Effector memory CD8-positive, alpha-beta T cell (primary cell): ENCODE measurements around the gene ANKMY1.

Source experiments
- ATAC-seq: fragments of 150-1000 bp; cut with Tn5 transposase; replicated peaks from 2 replicates; pipeline ENCODE4 v1.10.0; 2021; ENCODE audit warnings: mild to moderate bottlenecking, moderate library complexity
- DNase-seq, 3 experiments: peaks; one replicate each; pipeline ENCODE4 v3.0.0; 2021
- H3K27ac Mint-ChIP-seq, 2 donors: one replicate each; pipeline ENCODE4 v1.8.0; 2022; ENCODE audit warnings: mild to moderate bottlenecking in 2 of 2, mixed read lengths in 2 of 2, moderate library complexity in 2 of 2
- H3K27me3 Mint-ChIP-seq, 2 donors: one replicate each; pipeline ENCODE4 v1.8.0; 2022; ENCODE audit warnings: mixed read lengths in 2 of 2
- H3K36me3 Mint-ChIP-seq: one replicate; pipeline ENCODE4 v1.8.0; 2022; ENCODE audit warnings: mild to moderate bottlenecking, moderate library complexity, mixed read lengths; ENCODE audit not compliant: insufficient read depth
- H3K4me1 Mint-ChIP-seq, 2 donors: one replicate each; pipeline ENCODE4 v1.8.0; 2022; ENCODE audit warnings: low read depth in 2 of 2, mixed read lengths in 2 of 2
- H3K4me3 Mint-ChIP-seq, 2 donors: one replicate each; pipeline ENCODE4 v1.8.0; 2022; ENCODE audit warnings: mild to moderate bottlenecking in 2 of 2, mixed read lengths in 2 of 2, moderate library complexity in 2 of 2
- H3K9me3 Mint-ChIP-seq, 2 donors: one replicate each; pipeline ENCODE4 v1.8.0; 2022; ENCODE audit warnings: mixed read lengths in 2 of 2

ANKMY1 gene

DNA sequence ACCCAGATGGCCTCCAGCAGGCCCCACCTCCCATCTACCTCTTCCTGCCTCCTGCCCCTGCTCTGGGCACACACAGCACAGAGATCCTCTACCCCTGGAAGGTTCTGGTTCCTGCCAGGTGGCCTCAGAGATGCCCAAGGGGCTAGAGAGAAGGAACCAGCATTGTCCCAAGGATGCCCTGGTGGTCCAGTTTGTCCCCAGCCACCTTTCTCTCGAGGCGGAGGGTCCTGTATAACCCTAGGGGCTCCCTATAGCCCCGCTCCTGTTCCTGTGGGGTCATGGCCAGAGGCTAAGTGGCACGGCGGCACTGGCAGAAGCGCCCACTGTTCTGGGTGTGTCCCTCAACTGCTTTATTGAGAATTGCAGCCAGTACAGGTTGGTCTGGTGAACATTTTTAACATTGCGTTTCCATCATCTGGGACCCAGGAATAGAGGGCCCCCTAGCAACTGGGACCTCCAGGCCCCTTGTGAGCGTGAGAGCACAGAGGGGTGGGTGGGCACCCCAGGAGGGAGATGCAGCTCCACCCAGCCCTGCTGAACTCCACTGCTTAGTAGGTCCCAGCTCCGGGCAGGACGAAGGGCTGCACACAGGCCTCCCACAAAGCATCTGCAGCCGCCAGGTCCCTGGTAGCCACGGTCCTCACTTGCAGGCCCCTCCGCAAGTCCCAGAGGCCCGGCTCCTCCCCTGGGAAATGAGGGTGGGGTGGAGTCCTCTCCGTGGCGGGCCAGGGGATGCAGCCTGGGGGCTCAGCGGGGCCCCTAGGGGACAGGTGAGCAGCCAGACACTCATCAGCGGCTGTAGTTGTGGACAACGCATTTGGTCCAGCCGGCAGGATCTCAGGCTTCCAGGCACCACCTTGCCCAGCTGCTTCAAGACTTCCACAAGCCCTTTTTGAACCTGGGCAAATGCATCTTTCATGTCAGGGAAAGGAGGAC lies 89.2 kb downstream of the ANKMY1 start:
- H3K4me3 Mint-ChIP-seq = no peak overlapping the region
- H3K4me1 Mint-ChIP-seq = peaks cover 0 to 1% of the 10 kb centered on the region in 2 donors
- H3K36me3 Mint-ChIP-seq = peaks cover 6% of the 10 kb centered on the region
- H3K9me3 Mint-ChIP-seq = peaks cover 0 to 6% of the 10 kb centered on the region in 2 donors
- H3K27ac Mint-ChIP-seq = no peak overlapping the region
- DNase-seq (no peak), ATAC-seq (no peak)
- H3K27me3 Mint-ChIP-seq = no peaks in the 10 kb centered on the region

DNA sequence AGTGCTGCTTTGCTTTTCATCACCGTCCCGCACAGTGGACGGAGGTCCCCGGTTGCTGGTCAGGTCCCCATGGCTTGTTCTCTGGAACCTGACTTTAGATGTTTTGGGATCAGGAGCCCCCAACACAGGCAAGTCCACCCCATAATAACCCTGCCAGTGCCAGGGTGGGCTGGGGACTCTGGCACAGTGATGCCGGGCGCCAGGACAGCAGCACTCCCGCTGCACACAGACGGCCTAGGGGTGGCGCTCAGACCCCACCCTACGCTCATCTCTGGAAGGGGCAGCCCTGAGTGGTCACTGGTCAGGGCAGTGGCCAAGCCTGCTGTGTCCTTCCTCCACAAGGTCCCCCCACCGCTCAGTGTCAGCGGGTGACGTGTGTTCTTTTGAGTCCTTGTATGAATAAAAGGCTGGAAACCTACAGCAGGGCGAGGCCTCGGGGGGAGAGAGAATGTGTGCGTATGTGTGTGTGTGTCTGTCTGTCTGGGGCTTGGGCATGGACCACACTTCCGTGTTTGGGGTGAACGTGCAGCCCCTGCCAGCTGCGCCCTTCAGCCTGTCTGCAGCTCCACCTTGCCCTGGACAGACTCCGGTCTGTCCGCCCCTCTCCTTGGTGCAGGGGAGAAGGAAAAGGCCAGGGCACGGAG lies 90.0 kb downstream of the ANKMY1 start:
- no peak for ATAC-seq
- peaks cover 0 to 1% of the 10 kb centered on the region in 2 donors for H3K4me1 Mint-ChIP-seq

DNA sequence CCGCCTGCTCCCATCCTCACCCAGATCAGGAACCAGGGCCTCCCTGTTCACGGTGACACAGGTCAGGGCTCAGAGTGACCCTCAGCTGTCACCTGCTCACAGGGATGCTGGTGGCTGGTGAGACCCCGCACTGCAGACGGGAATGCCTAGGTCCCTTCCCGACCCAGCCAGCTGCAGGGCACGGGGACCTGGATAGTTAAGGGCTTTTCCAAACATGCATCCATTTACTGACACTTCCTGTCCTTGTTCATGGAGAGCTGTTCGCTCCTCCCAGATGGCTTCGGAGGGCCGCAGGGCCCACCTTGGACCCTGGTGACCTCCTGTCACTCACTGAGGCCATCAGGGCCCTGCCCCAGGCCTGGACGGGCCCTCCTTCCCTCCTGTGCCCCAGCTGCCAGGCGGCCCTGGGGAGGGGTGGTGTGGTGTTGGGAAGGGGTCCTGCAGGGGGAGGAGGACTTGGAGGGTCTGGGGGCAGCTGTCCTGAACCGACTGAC lies 90.6 kb downstream of the ANKMY1 start:
- Mint-ChIP-seq H3K36me3 (peaks cover 6% of the 10 kb centered on the region), H3K4me1 (peaks cover 0 to 1% of the 10 kb centered on the region in 2 donors), H3K27me3 (no peaks in the 10 kb centered on the region), H3K4me3 (no peak overlapping the region), H3K27ac (no peak overlapping the region), H3K9me3 (no peaks in the 10 kb centered on the region)
- DNase-seq (no peak), ATAC-seq (no peak)

More for the DNA sequence above, 90.0 kb downstream of the ANKMY1 start:
- Mint-ChIP-seq H3K36me3 (peaks cover 6% of the 10 kb centered on the region), H3K27ac (no peak overlapping the region), H3K27me3 (no peaks in the 10 kb centered on the region), H3K4me3 (no peak overlapping the region), H3K9me3 (no peaks in the 10 kb centered on the region)
- peak in 2 of 3 experiments; percentile 0 for DNase-seq

DNA sequence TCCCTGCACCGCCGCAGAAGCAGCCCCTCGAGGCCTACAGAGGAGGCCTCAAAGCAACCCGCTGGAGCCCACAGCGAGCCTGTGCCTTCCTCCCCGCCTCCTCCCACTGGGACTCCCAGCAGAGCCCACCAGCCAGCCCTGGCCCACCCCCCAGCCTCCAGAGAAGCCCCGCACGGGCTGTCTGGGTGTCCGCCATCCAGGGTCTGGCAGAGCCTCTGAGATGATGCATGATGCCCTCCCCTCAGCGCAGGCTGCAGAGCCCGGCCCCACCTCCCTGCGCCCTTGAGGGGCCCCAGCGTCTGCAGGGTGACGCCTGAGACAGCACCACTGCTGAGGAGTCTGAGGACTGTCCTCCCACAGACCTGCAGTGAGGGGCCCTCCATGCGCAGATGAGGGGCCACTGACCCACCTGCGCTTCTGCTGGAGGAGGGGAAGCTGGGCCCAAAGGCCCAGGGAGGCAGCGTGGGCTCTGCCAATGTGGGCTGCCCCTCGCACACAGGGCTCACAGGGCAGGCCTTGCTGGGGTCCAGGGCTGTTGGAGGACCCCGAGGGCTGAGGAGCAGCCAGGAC lies 91.1 kb downstream of the ANKMY1 start:
- Mint-ChIP-seq H3K36me3 (peaks cover 6% of the 10 kb centered on the region), H3K4me1 (peaks cover 0 to 1% of the 10 kb centered on the region in 2 donors), H3K27ac (no peak overlapping the region), H3K27me3 (no peaks in the 10 kb centered on the region), H3K4me3 (no peak overlapping the region), H3K9me3 (no peaks in the 10 kb centered on the region)
- DNase-seq (no peak), ATAC-seq (no peak)

- H3K36me3 Mint-ChIP-seq = peaks cover 6% of the 10 kb centered on the region
- H3K4me1 Mint-ChIP-seq = peaks cover 0 to 1% of the 10 kb centered on the region in 2 donors
- H3K27me3 Mint-ChIP-seq = no peaks in the 10 kb centered on the region
- no peak overlapping the region for H3K27ac Mint-ChIP-seq
- no peak overlapping the region for H3K4me3 Mint-ChIP-seq
- ATAC-seq (no peak), DNase-seq (peak in 1 of 3 experiments; percentile 0)
- no peaks in the 10 kb centered on the region for H3K9me3 Mint-ChIP-seq
These were observed 91.8 kb downstream of the ANKMY1 start for GRCh38 chr2:240465765-240466578.

DNA sequence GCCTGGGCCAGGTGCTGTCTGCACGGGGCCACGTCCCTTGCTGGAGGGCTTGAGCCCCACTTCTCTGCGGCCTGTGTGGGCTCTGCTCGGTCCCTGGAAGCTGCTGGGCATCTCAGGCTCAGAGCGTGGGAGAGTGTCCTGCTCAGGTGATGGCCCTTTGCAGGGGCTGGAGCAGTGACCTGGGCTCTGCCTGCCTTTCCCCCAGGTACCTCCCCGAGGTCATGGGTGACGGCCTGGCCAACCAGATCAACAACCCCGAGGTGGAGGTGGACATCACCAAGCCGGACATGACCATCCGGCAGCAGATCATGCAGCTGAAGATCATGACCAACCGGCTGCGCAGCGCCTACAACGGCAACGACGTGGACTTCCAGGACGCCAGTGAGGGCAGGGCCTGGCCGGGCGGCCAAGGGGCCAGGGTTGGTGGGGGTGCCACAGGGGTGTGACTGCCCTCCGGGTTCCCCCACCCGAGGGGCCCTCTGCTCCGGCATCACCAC lies 92.5 kb downstream of the ANKMY1 start:
- Mint-ChIP-seq H3K4me3 (no peak overlapping the region), H3K4me1 (peaks cover 0 to 1% of the 10 kb centered on the region in 2 donors), H3K27ac (no peak overlapping the region), H3K9me3 (no peaks in the 10 kb centered on the region), H3K36me3 (peaks cover 6% of the 10 kb centered on the region), H3K27me3 (no peaks in the 10 kb centered on the region)
- DNase-seq (peak in 1 of 3 experiments; percentile 0), ATAC-seq (no peak)

DNA sequence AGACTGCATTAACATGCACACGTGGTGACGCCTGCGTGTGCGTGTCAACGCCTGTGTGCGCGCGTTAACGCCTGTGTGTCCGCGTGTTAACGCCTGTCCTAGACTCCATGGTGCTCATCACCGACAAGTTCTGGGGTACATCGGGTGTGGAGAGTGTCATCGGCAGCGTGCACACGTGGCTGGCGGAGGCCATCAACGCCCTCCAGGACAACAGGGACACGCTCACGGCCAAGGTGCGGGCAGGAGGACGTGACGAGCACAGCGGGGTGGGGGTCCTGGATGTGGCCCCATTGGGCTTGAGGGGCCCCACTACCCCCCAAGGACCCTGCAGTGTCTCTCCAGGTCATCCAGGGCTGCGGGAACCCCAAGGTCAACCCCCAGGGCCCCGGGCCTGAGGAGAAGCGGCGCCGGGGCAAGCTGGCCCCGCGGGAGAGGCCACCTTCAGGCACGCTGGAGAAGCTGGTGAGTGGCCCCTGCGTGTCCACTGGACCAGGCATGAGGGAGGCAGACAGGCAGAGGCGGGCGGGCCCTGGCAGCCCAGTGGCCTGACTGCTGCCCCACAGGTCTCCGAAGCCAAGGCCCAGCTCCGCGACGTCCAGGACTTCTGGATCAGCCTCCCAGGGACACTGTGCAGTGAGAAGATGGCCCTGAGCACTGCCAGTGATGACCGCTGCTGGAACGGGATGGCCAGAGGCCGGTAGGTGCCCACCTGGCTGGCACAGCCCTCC lies 93.1 kb downstream of the ANKMY1 start:
- DNase-seq (no peak), ATAC-seq (no peak)
- no peaks in the 10 kb centered on the region for H3K27me3 Mint-ChIP-seq
- no peak overlapping the region for H3K4me3 Mint-ChIP-seq
- no peak overlapping the region for H3K27ac Mint-ChIP-seq
- H3K9me3 Mint-ChIP-seq = no peaks in the 10 kb centered on the region
- peaks cover 0 to 1% of the 10 kb centered on the region in 2 donors for H3K4me1 Mint-ChIP-seq
- peaks cover 6% of the 10 kb centered on the region for H3K36me3 Mint-ChIP-seq

GRCh38 chr2:240463866-240464481 lies 93.8 kb downstream of the ANKMY1 start:
- no peaks in the 10 kb centered on the region for H3K9me3 Mint-ChIP-seq
- H3K36me3 Mint-ChIP-seq = peaks cover 6% of the 10 kb centered on the region
- no peaks in the 10 kb centered on the region for H3K27me3 Mint-ChIP-seq
- H3K27ac Mint-ChIP-seq = no peak overlapping the region
- no peak for ATAC-seq
- H3K4me3 Mint-ChIP-seq = no peak overlapping the region
- DNase-seq = no peak
- no peaks in the 10 kb centered on the region for H3K4me1 Mint-ChIP-seq

DNA sequence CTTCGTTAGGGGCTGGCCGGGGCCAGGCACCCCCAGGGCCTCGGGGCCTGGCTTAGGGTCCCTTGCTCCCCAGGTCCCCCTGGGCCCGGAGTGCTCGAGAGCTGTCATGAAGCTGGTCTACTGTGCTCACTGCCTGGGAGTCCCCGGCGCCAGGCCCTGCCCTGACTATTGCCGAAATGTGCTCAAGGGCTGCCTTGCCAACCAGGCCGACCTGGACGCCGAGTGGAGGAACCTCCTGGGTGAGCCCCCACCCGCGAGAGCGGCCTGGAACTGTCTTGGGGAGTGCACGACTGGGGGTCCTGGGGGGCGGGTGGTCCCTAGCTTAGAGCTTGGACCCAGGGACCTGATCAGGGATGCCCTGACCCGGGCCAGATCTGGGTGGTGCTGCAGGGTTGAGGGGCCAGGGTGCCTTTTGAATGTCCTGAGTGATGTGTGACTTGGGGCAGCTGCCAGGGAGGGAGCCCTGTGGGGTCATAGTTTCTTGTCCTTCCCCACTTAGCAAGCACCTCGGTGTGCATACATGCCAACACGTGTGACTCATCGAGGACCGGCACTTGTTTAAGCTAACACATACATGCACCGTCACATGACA lies 94.4 kb downstream of the ANKMY1 start:
- no peak overlapping the region for H3K27ac Mint-ChIP-seq
- peaks cover 6% of the 10 kb centered on the region for H3K36me3 Mint-ChIP-seq
- no peaks in the 10 kb centered on the region for H3K9me3 Mint-ChIP-seq
- H3K4me3 Mint-ChIP-seq = no peak overlapping the region
- no peaks in the 10 kb centered on the region for H3K4me1 Mint-ChIP-seq
- DNase-seq (no peak), ATAC-seq (no peak)
- no peaks in the 10 kb centered on the region for H3K27me3 Mint-ChIP-seq

DNA sequence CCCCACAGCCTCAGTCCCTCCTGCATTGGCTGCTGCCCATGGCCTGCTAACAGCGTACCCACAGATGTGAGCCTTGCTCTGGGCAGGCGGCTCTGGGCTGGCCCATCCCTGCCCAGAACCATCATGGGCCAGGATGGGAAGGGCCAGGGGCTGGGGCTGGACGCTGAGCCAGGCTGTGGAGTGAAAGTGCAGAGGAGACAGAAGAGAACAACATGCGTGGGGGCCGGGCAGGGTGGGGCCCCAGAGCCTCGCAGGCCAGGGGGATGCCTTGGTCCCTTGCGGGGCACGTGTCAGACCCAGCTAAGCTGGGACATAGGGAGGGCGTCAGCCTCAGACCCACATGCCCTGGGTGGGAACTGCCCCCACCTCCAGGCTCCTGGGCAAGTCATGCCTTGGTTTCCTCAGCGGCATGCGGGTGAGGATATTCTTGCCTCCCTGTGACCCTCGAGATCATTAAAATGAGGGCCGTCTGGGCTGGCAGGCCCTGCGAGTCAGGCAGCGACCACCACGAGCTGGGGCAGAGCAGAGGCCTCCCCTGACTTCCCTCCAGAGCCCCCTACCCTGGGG lies 95.0 kb downstream of the ANKMY1 start:
- DNase-seq (no peak), ATAC-seq (no peak)
- Mint-ChIP-seq H3K27me3 (peaks cover 0 to 5% of the 10 kb centered on the region in 2 donors), H3K9me3 (no peaks in the 10 kb centered on the region), H3K4me3 (no peak overlapping the region), H3K36me3 (peaks cover 2% of the 10 kb centered on the region), H3K4me1 (no peaks in the 10 kb centered on the region), H3K27ac (no peak overlapping the region)

- no peaks in the 10 kb centered on the region for H3K9me3 Mint-ChIP-seq
- ATAC-seq (no peak), DNase-seq (no peak)
- no peak overlapping the region for H3K4me3 Mint-ChIP-seq
- peaks cover 2% of the 10 kb centered on the region for H3K36me3 Mint-ChIP-seq
- H3K4me1 Mint-ChIP-seq = no peaks in the 10 kb centered on the region
- H3K27me3 Mint-ChIP-seq = peaks cover 0 to 11% of the 10 kb centered on the region in 2 donors
- H3K27ac Mint-ChIP-seq = no peak overlapping the region
These were observed 95.6 kb downstream of the ANKMY1 start for GRCh38 chr2:240462073-240462706.
